SKM-1 (cell line): ENCODE data around the gene CNTROB.

ENCODE experiments used
- DNase-seq: peaks from one replicate; lab custom pipeline; 2025; ENCODE audit not compliant: unreplicated experiment; lab: John Stamatoyannopoulos, UW

The CNTROB gene

DNA sequence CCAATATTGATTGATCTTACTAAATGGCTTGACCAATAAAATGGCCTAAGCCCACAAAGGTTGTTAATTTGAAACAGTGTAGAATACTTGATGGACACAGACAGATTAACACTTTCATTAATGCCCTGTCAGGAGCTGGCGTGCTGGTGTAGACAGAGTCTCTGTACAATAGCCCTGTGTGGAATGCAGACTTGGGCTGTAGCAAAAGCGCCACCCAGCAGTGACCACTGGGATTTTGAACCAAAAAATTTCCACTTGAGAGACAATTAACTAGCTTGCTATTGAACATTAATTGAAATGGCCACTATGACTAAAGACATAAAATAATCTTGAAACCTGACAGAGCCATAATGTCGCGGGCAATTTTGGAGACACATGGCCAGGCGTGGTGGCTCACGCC, 50.7 kb downstream of the CNTROB start:
- DNase-seq: no peak

GRCh38 chr17:7984904-7985303, 52.9 kb downstream of the CNTROB start:
- DNase-seq: no peak

GRCh38 chr17:7987112-7987893, 55.3 kb downstream of the CNTROB start:
- no peak for DNase-seq

DNA sequence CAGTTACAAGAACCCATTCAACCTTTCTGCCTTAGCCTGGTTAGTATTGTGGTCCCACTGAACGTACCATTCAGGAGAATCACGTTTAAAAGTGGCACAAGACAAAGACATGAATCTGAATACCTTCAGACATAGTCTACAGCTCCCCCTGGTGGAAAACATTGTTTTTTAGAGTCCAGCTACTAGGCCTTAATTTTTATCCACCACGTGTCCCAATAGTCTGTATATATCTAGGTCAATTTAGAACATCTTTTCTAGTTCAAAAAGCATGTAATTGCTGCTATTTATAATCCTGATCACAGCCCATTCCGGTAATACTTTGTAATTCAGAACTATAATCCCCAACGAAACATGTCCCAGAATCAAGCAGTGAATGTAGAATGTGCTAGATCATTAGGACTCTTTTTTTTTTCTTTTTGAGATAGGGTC, 56.8 kb downstream of the CNTROB start:
- peak; percentile 20 for DNase-seq

DNA sequence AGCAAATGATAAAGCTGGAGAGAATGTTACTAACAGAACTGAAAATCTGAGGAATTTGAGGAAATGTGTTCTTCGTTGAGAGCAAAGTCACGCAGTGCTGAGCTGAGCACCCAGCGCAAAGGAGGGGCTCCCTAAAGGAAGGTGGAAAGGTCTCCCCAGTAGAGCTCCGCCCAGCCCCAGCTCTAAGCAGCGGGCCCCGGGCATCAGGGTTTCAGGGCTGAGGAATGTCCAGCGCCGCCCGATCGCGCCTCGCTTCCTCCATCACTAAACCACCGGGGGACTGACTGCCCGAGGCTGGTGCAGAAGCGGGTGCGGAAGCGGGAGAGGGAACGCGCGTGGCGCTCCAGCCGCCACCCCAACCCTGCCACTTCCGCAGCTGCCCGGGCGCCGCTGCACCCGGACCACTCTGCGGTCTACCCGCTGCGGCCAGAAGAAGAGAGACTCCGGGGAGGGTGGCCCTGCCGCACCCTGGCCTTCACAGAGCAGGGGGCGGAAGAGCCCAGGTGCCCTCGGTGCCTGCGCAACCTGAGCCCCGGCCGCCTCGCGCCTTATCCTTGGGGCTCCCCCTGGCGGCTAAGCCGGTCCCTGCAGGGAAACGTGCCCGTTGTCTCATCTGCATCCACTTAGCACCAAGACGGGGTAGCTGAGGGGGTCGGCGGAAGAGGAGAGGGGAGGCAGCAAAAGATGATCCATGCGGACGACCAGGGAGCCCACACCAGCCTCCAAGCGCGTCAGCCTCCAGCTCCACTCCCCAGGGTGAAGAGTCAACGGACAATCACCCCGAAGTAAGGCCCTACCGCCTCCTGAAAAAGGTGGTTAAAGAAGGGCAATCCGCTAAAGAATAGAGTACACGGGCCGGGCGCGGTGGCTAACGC, 58.0 kb downstream of the CNTROB start:
- peak; percentile 44 for DNase-seq

DNA sequence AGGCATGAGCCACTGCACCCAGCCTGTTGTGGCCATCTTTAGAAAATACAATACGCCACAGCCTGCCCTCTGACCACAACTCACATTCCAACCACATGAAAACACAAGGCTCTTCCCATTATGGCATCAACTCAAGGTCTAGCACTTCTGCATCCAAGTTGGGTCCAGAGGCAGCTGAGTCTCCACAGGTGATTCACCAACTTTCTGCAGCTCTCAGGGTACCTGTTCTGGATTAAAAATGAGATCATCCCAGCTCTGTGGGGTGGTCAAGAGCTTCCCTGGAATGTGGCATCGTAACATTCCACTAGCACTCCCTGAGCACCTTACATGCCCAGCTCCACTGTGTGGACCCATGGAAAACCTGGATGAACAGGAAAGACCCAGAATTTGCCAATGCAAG, 60.5 kb downstream of the CNTROB start:
- no peak for DNase-seq

DNA sequence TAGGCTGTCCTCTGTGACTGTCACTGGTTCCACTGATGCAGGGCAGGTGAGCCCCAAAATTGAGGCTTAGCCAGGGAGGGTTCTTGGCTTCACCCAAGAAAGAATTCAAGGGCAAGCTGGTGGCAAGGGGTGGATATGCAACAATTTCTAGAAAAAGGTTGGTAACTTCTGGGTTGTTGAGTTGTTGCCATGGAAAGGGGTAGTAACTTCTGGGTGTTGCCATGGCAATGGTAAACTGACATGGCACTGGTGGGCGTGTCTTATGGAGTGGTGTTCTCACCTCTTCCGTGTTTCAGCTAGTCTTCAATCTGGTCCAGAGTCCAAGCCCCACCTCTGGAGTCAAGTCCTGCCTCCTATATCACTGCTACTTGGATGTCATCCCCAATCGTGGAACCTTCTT, 60.9 kb downstream of the CNTROB start:
- DNase-seq: no peak

DNA sequence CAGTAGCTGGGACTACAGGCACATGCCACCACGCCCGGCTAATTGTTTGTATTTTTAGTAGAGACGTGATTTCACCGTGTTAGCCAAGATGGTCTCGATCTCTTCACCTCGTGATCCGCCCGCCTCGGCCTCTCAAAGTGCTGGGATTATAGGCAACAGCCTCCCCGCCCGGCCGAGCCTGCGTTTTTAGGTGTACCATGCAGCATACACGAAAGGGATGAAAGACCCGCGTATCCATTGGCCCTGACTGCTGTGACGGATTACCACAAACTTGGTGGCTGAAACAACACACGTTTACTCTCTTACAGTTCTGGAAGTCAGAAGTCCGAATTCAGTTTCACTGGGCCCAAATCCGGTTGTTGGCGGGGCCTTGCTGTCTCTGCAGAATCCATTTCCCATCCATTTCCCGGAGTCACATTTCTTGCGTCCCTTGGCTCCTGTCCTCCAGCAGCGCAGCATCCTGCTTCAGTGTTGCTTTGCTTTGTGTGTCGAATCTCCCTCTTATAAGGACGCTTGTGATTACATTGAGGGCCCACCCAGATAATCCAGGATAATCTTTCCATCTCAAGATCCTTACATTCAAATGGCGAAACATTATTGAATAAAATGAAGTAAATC, 62.1 kb downstream of the CNTROB start:
- no peak for DNase-seq

- DNase-seq: no peak
Observed at GRCh38 chr17:7995724-7996123, 63.7 kb downstream of the CNTROB start.

DNA sequence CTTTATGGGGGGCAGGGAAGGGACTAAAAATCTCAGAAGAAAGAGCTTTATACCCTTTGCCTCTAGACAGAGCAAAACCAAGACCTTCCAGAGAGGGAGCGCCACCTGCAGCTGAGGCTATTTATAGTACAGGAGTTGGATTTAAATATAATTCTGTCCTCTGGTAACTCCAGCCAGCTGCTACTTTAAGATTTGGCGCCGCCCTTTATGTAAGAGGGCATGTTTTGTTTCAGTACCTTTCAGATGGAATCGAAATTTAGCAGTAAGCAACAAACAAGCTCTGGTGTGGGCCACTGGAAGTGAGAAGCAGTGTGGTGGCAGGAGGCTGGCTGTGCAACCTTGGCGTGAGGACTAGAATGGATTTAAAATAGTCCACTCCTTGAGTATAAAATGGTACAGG, 65.2 kb downstream of the CNTROB start:
- DNase-seq: no peak
